ENCODE measurements around the gene HRH1. TPM values are rescaled to one million over a fixed set of nuclear protein-coding genes. Genes with fewer than 3 reads are reported as not detected.

HRH1 gene
- polyA plus RNA-seq, 1 donor (not counting 4 experiments of a cell fraction or from before 2014, with no cell fraction given) = 13.9 TPM

DNA sequence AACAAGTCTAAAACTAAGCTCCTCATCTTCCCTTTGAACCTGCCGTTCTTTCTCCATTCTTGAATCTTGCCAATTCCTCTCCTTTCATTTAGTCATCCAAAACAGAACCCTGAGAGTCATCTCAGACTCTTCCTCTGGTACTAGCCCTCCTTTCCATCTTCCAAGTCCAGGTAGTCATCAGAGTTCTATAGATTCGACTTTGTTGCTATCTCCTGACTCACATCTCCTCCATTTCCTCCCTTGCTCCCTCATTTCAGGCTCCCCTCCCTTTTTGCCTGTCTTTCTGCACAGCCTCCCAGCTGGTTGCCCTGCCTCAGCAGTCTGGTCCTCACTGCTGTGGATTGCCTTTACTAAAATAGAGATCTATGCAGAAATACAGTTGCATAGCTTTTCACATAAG, 122.6 kb downstream of the HRH1 start:
- H3K27me3 ChIP-seq (ENCODE audit: control insufficient read depth, extremely low read depth, insufficient read depth, low read length) = no peaks in the 10 kb centered on the region
- H3K4me1 ChIP-seq (ENCODE audit: control insufficient read depth, extremely low read depth, insufficient read depth, low read length) = peaks cover 35% of the 10 kb centered on the region
- H3K36me3 ChIP-seq (ENCODE audit: control insufficient read depth in 2 of 2, extremely low read depth in 1 of 2, insufficient read depth in 2 of 2, low read length in 2 of 2) = peaks cover 8 to 18% of the 10 kb centered on the region in 2 experiments
- H4K20me1 ChIP-seq (ENCODE audit: control insufficient read depth, extremely low read depth, insufficient read depth, low read length) = no peaks in the 10 kb centered on the region
- H3K4me2 ChIP-seq (ENCODE audit: control insufficient read depth, extremely low read depth, insufficient read depth, low read depth, low read length) = no peak overlapping the region
- DNase-seq (ENCODE audit: low read depth, low spot score) = no peak
- H3K27ac ChIP-seq (ENCODE audit: control insufficient read depth, insufficient read depth, low read length) = no peak overlapping the region
- no peak for TF ChIP-seq EZH2 (IDR thresholded peaks at IDR 0.05; ENCODE audit: low read length)
- TF ChIP-seq, protein P1, sequence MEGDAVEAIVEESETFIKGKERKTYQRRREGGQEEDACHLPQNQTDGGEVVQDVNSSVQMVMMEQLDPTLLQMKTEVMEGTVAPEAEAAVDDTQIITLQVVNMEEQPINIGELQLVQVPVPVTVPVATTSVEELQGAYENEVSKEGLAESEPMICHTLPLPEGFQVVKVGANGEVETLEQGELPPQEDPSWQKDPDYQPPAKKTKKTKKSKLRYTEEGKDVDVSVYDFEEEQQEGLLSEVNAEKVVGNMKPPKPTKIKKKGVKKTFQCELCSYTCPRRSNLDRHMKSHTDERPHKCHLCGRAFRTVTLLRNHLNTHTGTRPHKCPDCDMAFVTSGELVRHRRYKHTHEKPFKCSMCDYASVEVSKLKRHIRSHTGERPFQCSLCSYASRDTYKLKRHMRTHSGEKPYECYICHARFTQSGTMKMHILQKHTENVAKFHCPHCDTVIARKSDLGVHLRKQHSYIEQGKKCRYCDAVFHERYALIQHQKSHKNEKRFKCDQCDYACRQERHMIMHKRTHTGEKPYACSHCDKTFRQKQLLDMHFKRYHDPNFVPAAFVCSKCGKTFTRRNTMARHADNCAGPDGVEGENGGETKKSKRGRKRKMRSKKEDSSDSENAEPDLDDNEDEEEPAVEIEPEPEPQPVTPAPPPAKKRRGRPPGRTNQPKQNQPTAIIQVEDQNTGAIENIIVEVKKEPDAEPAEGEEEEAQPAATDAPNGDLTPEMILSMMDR (optimal IDR thresholded peaks at IDR 0.05 in 1 of 3, IDR thresholded peaks at IDR 0.05 in 1 of 3, conservative IDR thresholded peaks at IDR 0.05 in 1 of 3; ENCODE audit: extremely low read depth in 1 of 3, insufficient read depth in 2 of 3, low read length in 3 of 3) = no peak
- H3K9me1 ChIP-seq (ENCODE audit: control insufficient read depth, extremely low read depth, insufficient read depth, low read length) = peaks cover 2% of the 10 kb centered on the region
- FAIRE-seq = no peak
- dilution Hi-C loops (cut with MboI; ENCODE audit: extremely low pct_ligation_motif_present, low sequenced_read_pairs) = no loop called here
- H3K4me3 ChIP-seq (ENCODE audit: control insufficient read depth in 2 of 3, extremely low read depth in 1 of 3, insufficient read depth in 2 of 3, low read depth in 1 of 3, low read length in 3 of 3) = no peak overlapping the region
- no peak overlapping the region for H3K9ac ChIP-seq (ENCODE audit: control insufficient read depth, extremely low read depth, insufficient read depth, low read length)
- peaks cover 54% of the 10 kb centered on the region for H3K79me2 ChIP-seq (ENCODE audit: control insufficient read depth, insufficient read depth, low read length)
- no peak overlapping the region for H2AFZ ChIP-seq (ENCODE audit: control insufficient read depth, low read length)
- no peaks in the 10 kb centered on the region for H3K9me3 ChIP-seq (ENCODE audit: control insufficient read depth, low read depth, low read length)

DNA sequence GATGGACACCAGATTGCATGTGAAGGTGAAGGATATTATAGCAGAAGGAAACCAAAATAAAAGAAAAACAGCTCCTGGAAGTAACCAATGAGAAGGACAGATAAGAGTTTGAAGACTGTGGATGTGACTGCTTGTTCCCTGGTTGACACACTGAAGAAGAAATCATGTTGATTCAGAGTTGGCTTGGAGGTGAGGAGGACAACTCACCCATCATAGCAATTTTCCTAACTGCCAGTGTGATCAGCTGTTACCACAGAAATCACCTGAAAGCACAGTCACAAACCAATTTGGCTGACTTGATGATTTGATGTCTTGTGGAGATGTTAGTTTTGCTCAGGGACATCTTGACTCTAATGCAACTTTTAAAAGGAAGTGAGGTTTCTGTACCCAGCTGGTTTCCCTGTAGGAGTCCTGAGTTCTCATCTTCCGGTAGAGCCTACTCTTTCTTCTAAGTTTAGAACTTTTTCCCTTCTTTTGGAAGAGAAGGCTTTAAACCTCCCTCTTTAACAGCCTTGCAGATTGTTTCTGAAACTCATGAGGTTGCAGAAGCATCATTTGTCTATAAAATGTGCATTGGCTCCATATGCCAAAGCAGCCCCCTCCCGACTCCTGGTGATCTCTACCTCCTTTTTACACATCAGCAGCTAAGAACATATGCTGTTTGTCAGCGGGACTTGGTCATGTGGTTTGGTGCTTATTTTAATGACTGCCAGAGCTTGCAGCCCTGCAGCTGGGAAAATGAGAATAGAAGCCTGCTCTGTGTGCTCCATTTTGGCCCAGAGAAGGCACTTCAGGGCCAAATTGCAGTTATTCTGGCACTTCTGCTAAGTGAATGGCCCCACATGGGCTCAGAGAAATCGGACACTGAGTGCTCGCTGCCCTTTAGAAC, 128.2 kb downstream of the HRH1 start:
- TF ChIP-seq, protein P1 (optimal IDR thresholded peaks at IDR 0.05 in 1 of 3, IDR thresholded peaks at IDR 0.05 in 1 of 3, conservative IDR thresholded peaks at IDR 0.05 in 1 of 3; ENCODE audit: extremely low read depth in 1 of 3, insufficient read depth in 2 of 3, low read length in 3 of 3) = no peak
- TF ChIP-seq EZH2 (IDR thresholded peaks at IDR 0.05; ENCODE audit: low read length) = no peak
- DNase-seq (ENCODE audit: low read depth, low spot score) (no peak), FAIRE-seq (no peak)
- H3K9me1 ChIP-seq (ENCODE audit: control insufficient read depth, extremely low read depth, insufficient read depth, low read length) = no peaks in the 10 kb centered on the region
- no peaks in the 10 kb centered on the region for H3K27me3 ChIP-seq (ENCODE audit: control insufficient read depth, extremely low read depth, insufficient read depth, low read length)
- H3K4me3 ChIP-seq (ENCODE audit: control insufficient read depth in 2 of 3, extremely low read depth in 1 of 3, insufficient read depth in 2 of 3, low read depth in 1 of 3, low read length in 3 of 3) = no peak overlapping the region
- H2AFZ ChIP-seq (ENCODE audit: control insufficient read depth, low read length) = no peak overlapping the region
- no peak overlapping the region for H3K27ac ChIP-seq (ENCODE audit: control insufficient read depth, insufficient read depth, low read length)
- H3K4me1 ChIP-seq (ENCODE audit: control insufficient read depth, extremely low read depth, insufficient read depth, low read length) = peaks cover 28% of the 10 kb centered on the region
- dilution Hi-C loops (cut with MboI; ENCODE audit: extremely low pct_ligation_motif_present, low sequenced_read_pairs) = no loop called here
- H4K20me1 ChIP-seq (ENCODE audit: control insufficient read depth, extremely low read depth, insufficient read depth, low read length) = no peaks in the 10 kb centered on the region
- H3K36me3 ChIP-seq (ENCODE audit: control insufficient read depth in 2 of 2, extremely low read depth in 1 of 2, insufficient read depth in 2 of 2, low read length in 2 of 2) = peaks cover 4 to 12% of the 10 kb centered on the region in 2 experiments
- H3K9ac ChIP-seq (ENCODE audit: control insufficient read depth, extremely low read depth, insufficient read depth, low read length) = no peak overlapping the region
- H3K79me2 ChIP-seq (ENCODE audit: control insufficient read depth, insufficient read depth, low read length) = peaks cover 16% of the 10 kb centered on the region
- no peaks in the 10 kb centered on the region for H3K9me3 ChIP-seq (ENCODE audit: control insufficient read depth, low read depth, low read length)
- H3K4me2 ChIP-seq (ENCODE audit: control insufficient read depth, extremely low read depth, insufficient read depth, low read depth, low read length) = no peak overlapping the region

Data from keratinocyte (primary cell).